Suprapubic skin (tissue), 4 donors: ENCODE measurements around the gene PPP2R3A.

Experiments used
- EP300 ChIP-seq: sonication (generic); formaldehyde crosslinking; IDR thresholded peaks from one replicate; pipeline ENCODE4 v1.6.1; 2017; ENCODE audit warnings: antibody characterized with exemption
- POLR2A ChIP-seq, 2 donors: fragments of 450-650 bp; IDR thresholded peaks; one replicate each; pipeline ENCODE4 v1.6.1; 2017; ENCODE audit warnings: antibody characterized with exemption in 2 of 2, mild to moderate bottlenecking in 2 of 2, moderate library complexity in 2 of 2
- POLR2AphosphoS5 ChIP-seq, 3 donors: sonication (generic); formaldehyde crosslinking; IDR thresholded peaks; one replicate each; pipeline ENCODE4 v1.6.1; 2017; ENCODE audit warnings: antibody characterized with exemption in 3 of 3
- TF ChIP-seq, protein P1 (sequence below), 2 donors: fragments of 200-600 bp in 1 of 2; fragments of 450-650 bp in 1 of 2; sonication (generic) in 1 of 2; IDR thresholded peaks; one replicate each; pipeline ENCODE4 v1.5.1; 2016 to 2019; ENCODE audit warnings: antibody characterized with exemption in 2 of 2, mild to moderate bottlenecking in 1 of 2, moderate library complexity in 1 of 2

DNA sequence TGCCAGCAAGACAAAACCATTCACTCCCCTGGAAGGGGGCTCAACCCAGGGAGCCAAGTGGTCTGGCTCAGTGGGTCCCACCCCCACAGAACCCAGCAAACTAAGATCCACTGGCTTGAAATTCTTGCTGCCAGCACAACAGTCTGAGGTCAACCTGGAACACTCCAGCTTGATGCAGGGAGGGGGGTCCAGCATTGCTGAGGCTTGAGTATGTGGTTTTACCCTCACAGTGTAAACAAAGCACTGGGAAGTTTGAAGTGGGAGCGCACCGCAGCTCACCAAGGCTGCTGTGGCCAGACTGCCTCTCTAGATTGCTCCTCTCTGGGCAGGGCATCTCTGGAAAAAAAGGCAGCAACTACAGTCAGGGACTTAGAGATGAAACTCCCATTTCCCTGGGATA lies 148.9 kb downstream of the PPP2R3A start:
- TF ChIP-seq, protein P1, sequence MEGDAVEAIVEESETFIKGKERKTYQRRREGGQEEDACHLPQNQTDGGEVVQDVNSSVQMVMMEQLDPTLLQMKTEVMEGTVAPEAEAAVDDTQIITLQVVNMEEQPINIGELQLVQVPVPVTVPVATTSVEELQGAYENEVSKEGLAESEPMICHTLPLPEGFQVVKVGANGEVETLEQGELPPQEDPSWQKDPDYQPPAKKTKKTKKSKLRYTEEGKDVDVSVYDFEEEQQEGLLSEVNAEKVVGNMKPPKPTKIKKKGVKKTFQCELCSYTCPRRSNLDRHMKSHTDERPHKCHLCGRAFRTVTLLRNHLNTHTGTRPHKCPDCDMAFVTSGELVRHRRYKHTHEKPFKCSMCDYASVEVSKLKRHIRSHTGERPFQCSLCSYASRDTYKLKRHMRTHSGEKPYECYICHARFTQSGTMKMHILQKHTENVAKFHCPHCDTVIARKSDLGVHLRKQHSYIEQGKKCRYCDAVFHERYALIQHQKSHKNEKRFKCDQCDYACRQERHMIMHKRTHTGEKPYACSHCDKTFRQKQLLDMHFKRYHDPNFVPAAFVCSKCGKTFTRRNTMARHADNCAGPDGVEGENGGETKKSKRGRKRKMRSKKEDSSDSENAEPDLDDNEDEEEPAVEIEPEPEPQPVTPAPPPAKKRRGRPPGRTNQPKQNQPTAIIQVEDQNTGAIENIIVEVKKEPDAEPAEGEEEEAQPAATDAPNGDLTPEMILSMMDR (IDR thresholded peaks at IDR 0.05): no peak
- no peak for TF ChIP-seq POLR2AphosphoS5 (IDR thresholded peaks at IDR 0.05)
- no peak for TF ChIP-seq EP300
- no peak for TF ChIP-seq POLR2A (IDR thresholded peaks at IDR 0.05)
